WTC11 (cell line): ENCODE measurements around the gene ZNF8. TPM values are rescaled to one million over a fixed set of nuclear protein-coding genes. Genes with fewer than 3 reads are reported as not detected.

Experiments used
- ATAC-seq: fragments of 200-7000 bp; cut with Tn5 transposase; 2 replicates; pipeline ENCODE4 v1.10.0; 2021; ENCODE audit warnings: mild to moderate bottlenecking, moderate library complexity
- CTCF ChIA-PET: fragments of 300-600 bp; sonication (Branson Sonifier 250); formaldehyde crosslinking; loops from one replicate; lab custom pipeline; 2021; ENCODE audit warnings: antibody characterized with exemption; lab: Charles Lee
- POLR2A ChIA-PET: fragments of 350-600 bp; sonication (Branson Sonifier 250); formaldehyde crosslinking; loops from one replicate; lab custom pipeline; 2021; ENCODE audit warnings: antibody characterized with exemption; lab: Charles Lee
- DNase-seq: peaks from one replicate; pipeline ENCODE4 v3.0.0; 2021; ENCODE audit warnings: low spot score
- H3K27ac Mint-ChIP-seq: 2 replicates; pipeline ENCODE4 v1.8.0; 2021; ENCODE audit warnings: mixed read lengths
- H3K27me3 Mint-ChIP-seq: 2 replicates; pipeline ENCODE4 v1.8.0; 2021; ENCODE audit warnings: low read depth, mild to moderate bottlenecking, moderate library complexity, mixed read lengths
- H3K36me3 Mint-ChIP-seq: 2 replicates; pipeline ENCODE4 v1.8.0; 2021; ENCODE audit warnings: mixed read lengths
- H3K4me1 Mint-ChIP-seq: 2 replicates; pipeline ENCODE4 v1.8.0; 2022; ENCODE audit warnings: mixed read lengths
- H3K4me3 Mint-ChIP-seq: 2 replicates; pipeline ENCODE4 v1.8.0; 2021; ENCODE audit warnings: mild to moderate bottlenecking, moderate library complexity, mixed read lengths
- H3K9me3 Mint-ChIP-seq: 2 replicates; pipeline ENCODE4 v1.8.0; 2021; ENCODE audit warnings: mixed read lengths
- ATF1 ChIP-seq: sonication (generic); formaldehyde crosslinking; IDR thresholded peaks from 2 replicates; pipeline ENCODE4 v1.8.1; 2023; ENCODE audit warnings: mild to moderate bottlenecking, moderate library complexity, missing genetic modification reagents
- ATF6 ChIP-seq: sonication (generic); formaldehyde crosslinking; IDR thresholded peaks from 2 replicates; pipeline ENCODE4 v1.8.1; 2023; ENCODE audit warnings: mild to moderate bottlenecking, missing genetic modification reagents
- CDX4 ChIP-seq: fragments of 250-450 bp; sonication (Bioruptor Pico); IDR thresholded peaks from 2 replicates; pipeline ENCODE4 v1.9.0; 2021; ENCODE audit warnings: moderate library complexity, mild to moderate bottlenecking, inconsistent platforms, borderline replicate concordance
- CREB1 ChIP-seq: sonication (generic); formaldehyde crosslinking; IDR thresholded peaks from 2 replicates; pipeline ENCODE4 v1.8.0; 2023; ENCODE audit warnings: mild to moderate bottlenecking, missing genetic modification reagents
- CREM ChIP-seq: sonication (generic); formaldehyde crosslinking; IDR thresholded peaks from 2 replicates; pipeline ENCODE4 v1.8.1; 2022; ENCODE audit warnings: mild to moderate bottlenecking, missing genetic modification reagents, moderate library complexity
- EMX1 ChIP-seq: fragments of 250-450 bp; sonication (Bioruptor Pico); IDR thresholded peaks from 2 replicates; pipeline ENCODE4 v1.8.0; 2021; ENCODE audit warnings: mild to moderate bottlenecking
- GTF2I ChIP-seq: fragments of 250-450 bp; sonication (Bioruptor Pico); conservative IDR thresholded peaks from 2 replicates; pipeline ENCODE4 v1.4.0; 2021; ENCODE audit warnings: mild to moderate bottlenecking
- NR2C2 ChIP-seq: sonication (generic); formaldehyde crosslinking; IDR thresholded peaks from 2 replicates; pipeline ENCODE4 v1.8.0; 2022; ENCODE audit warnings: mild to moderate bottlenecking, missing genetic modification reagents
- TP53 ChIP-seq: sonication (generic); formaldehyde crosslinking; IDR thresholded peaks from 2 replicates; pipeline ENCODE4 v1.8.1; 2023; ENCODE audit warnings: mild to moderate bottlenecking, missing genetic modification reagents
- ZNF138 ChIP-seq: sonication (generic); formaldehyde crosslinking; conservative IDR thresholded peaks from 2 replicates; pipeline ENCODE4 v1.8.1; 2022; ENCODE audit warnings: mild to moderate bottlenecking, moderate library complexity, missing genetic modification reagents
- total RNA-seq: library from RNA; stranded (reverse); gene quantifications from 3 replicates; pipeline ENCODE4 v1.2.3, GENCODE V29; 2021
- TF ChIP-seq, protein P1 (sequence below): sonication (generic); formaldehyde crosslinking; conservative IDR thresholded peaks from 2 replicates; pipeline ENCODE4 v1.8.1; 2023; ENCODE audit warnings: mild to moderate bottlenecking, low read depth, missing genetic modification reagents, moderate library complexity
- TF ChIP-seq, protein P2 (sequence below): sonication (generic); formaldehyde crosslinking; IDR thresholded peaks from 2 replicates; pipeline ENCODE4 v1.8.0; 2023; ENCODE audit warnings: mild to moderate bottlenecking, missing genetic modification reagents
- TF ChIP-seq, protein P3 (sequence below): sonication (generic); formaldehyde crosslinking; IDR thresholded peaks from 2 replicates; pipeline ENCODE4 v1.8.0; 2023; ENCODE audit warnings: missing genetic modification reagents, mild to moderate bottlenecking, borderline replicate concordance
- TF ChIP-seq, protein P4 (sequence below): sonication (generic); formaldehyde crosslinking; IDR thresholded peaks from 2 replicates; pipeline ENCODE4 v1.8.1; 2022; ENCODE audit warnings: mild to moderate bottlenecking, moderate library complexity, missing genetic modification reagents

ZNF8 gene
- total RNA-seq, 1 experiment from 2014 or later = 18.8 TPM

DNA sequence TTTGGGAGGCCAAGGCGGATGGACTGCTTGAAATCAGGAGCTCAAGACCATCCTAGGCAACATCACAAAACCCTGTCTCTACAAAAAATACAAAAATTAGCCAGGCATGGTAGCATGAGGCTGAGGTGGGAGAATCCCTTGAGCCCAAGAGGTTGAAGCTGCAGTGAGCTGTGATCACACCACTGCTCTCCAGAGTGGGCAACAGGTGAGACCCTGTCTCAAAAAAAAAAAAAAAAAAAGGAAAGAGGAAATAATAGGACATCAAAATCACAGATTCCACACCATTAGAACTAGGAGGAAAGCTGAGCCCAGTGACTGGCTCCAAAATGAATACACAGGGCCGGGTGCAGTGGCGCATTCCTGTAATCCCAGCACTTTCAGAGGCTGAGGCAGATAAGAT lies 3.2 kb upstream of the ZNF8 start (continued):
- TF ChIP-seq, protein P1, sequence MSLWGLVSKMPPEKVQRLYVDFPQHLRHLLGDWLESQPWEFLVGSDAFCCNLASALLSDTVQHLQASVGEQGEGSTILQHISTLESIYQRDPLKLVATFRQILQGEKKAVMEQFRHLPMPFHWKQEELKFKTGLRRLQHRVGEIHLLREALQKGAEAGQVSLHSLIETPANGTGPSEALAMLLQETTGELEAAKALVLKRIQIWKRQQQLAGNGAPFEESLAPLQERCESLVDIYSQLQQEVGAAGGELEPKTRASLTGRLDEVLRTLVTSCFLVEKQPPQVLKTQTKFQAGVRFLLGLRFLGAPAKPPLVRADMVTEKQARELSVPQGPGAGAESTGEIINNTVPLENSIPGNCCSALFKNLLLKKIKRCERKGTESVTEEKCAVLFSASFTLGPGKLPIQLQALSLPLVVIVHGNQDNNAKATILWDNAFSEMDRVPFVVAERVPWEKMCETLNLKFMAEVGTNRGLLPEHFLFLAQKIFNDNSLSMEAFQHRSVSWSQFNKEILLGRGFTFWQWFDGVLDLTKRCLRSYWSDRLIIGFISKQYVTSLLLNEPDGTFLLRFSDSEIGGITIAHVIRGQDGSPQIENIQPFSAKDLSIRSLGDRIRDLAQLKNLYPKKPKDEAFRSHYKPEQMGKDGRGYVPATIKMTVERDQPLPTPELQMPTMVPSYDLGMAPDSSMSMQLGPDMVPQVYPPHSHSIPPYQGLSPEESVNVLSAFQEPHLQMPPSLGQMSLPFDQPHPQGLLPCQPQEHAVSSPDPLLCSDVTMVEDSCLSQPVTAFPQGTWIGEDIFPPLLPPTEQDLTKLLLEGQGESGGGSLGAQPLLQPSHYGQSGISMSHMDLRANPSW (CRISPR knock-in tag) = no peak
- TF ChIP-seq, protein P2, sequence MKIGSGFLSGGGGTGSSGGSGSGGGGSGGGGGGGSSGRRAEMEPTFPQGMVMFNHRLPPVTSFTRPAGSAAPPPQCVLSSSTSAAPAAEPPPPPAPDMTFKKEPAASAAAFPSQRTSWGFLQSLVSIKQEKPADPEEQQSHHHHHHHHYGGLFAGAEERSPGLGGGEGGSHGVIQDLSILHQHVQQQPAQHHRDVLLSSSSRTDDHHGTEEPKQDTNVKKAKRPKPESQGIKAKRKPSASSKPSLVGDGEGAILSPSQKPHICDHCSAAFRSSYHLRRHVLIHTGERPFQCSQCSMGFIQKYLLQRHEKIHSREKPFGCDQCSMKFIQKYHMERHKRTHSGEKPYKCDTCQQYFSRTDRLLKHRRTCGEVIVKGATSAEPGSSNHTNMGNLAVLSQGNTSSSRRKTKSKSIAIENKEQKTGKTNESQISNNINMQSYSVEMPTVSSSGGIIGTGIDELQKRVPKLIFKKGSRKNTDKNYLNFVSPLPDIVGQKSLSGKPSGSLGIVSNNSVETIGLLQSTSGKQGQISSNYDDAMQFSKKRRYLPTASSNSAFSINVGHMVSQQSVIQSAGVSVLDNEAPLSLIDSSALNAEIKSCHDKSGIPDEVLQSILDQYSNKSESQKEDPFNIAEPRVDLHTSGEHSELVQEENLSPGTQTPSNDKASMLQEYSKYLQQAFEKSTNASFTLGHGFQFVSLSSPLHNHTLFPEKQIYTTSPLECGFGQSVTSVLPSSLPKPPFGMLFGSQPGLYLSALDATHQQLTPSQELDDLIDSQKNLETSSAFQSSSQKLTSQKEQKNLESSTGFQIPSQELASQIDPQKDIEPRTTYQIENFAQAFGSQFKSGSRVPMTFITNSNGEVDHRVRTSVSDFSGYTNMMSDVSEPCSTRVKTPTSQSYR (CRISPR knock-in tag) = no peak

GRCh38 chr19:58277197-58277596 lies 1.6 kb upstream of the ZNF8 start:
- peaks cover 25% of the 10 kb centered on the region for H3K36me3 Mint-ChIP-seq

More at GRCh38 chr19:58277197-58277596, 1.6 kb upstream of the ZNF8 start:
- ATAC-seq (no peak), DNase-seq (no peak)
- H3K4me3 Mint-ChIP-seq = peak overlapping the region; percentile 95
- peaks cover 22% of the 10 kb centered on the region for H3K4me1 Mint-ChIP-seq
- no peak overlapping the region for H3K27ac Mint-ChIP-seq
- no peaks in the 10 kb centered on the region for H3K27me3 Mint-ChIP-seq
- POLR2A ChIA-PET = no interaction called here
- H3K9me3 Mint-ChIP-seq = no peaks in the 10 kb centered on the region
- CTCF ChIA-PET = no interaction called here
- TF ChIP-seq, protein P3, sequence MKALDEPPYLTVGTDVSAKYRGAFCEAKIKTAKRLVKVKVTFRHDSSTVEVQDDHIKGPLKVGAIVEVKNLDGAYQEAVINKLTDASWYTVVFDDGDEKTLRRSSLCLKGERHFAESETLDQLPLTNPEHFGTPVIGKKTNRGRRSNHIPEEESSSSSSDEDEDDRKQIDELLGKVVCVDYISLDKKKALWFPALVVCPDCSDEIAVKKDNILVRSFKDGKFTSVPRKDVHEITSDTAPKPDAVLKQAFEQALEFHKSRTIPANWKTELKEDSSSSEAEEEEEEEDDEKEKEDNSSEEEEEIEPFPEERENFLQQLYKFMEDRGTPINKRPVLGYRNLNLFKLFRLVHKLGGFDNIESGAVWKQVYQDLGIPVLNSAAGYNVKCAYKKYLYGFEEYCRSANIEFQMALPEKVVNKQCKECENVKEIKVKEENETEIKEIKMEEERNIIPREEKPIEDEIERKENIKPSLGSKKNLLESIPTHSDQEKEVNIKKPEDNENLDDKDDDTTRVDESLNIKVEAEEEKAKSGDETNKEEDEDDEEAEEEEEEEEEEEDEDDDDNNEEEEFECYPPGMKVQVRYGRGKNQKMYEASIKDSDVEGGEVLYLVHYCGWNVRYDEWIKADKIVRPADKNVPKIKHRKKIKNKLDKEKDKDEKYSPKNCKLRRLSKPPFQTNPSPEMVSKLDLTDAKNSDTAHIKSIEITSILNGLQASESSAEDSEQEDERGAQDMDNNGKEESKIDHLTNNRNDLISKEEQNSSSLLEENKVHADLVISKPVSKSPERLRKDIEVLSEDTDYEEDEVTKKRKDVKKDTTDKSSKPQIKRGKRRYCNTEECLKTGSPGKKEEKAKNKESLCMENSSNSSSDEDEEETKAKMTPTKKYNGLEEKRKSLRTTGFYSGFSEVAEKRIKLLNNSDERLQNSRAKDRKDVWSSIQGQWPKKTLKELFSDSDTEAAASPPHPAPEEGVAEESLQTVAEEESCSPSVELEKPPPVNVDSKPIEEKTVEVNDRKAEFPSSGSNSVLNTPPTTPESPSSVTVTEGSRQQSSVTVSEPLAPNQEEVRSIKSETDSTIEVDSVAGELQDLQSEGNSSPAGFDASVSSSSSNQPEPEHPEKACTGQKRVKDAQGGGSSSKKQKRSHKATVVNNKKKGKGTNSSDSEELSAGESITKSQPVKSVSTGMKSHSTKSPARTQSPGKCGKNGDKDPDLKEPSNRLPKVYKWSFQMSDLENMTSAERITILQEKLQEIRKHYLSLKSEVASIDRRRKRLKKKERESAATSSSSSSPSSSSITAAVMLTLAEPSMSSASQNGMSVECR (CRISPR knock-in tag) = no peak
- TF ChIP-seq, protein P4, sequence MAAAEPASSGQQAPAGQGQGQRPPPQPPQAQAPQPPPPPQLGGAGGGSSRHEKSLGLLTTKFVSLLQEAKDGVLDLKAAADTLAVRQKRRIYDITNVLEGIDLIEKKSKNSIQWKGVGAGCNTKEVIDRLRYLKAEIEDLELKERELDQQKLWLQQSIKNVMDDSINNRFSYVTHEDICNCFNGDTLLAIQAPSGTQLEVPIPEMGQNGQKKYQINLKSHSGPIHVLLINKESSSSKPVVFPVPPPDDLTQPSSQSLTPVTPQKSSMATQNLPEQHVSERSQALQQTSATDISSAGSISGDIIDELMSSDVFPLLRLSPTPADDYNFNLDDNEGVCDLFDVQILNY (CRISPR knock-in tag) = no peak
- TF ChIP-seq TP53 (CRISPR knock-in tag) (no peak), ATF6 (CRISPR knock-in tag) (no peak), EMX1 (no peak), ATF1 (no peak), CDX4 (no peak), CREB1 (CRISPR knock-in tag) (no peak), ZNF138 (no peak), GTF2I (CRISPR knock-in tag) (no peak), NR2C2 (CRISPR knock-in tag) (no peak), CREM (CRISPR knock-in tag) (no peak)
- TF ChIP-seq, all 79 proteins: peak for 0
